H1 (cell line): ENCODE measurements around the gene CELA2A. TPM values are rescaled to one million over a fixed set of nuclear protein-coding genes. Genes with fewer than 3 reads are reported as not detected.

Experiments used
- CTCF ChIA-PET: fragments of 300-600 bp; sonication (Branson Sonifier 250); formaldehyde crosslinking; loops from one replicate; lab custom pipeline; 2021; ENCODE audit not compliant: partially characterized antibody; lab: Charles Lee
- POLR2A ChIA-PET: fragments of 300-600 bp; sonication (Branson Sonifier 250); formaldehyde crosslinking; loops from one replicate; lab custom pipeline; 2021; ENCODE audit warnings: inconsistent platforms; ENCODE audit not compliant: partially characterized antibody; lab: Charles Lee
- DNase-seq, 2 experiments: peaks; one replicate each; pipeline versions ENCODE4 v3.0.0 to v3.0.0-alpha.2; 2010 to 2022; ENCODE audit warnings: low spot score in 2 of 2, low read depth in 1 of 2, mixed read lengths in 1 of 2
- FAIRE-seq: peaks from 2 replicates; lab custom pipeline; 2011; peaks lifted over from hg19 to GRCh38; lab: Jason Lieb, UNC
- H2AFZ ChIP-seq: 2 replicates; pipeline ENCODE4 v1.8.1; 2012; ENCODE audit warnings: low read length, inconsistent platforms
- H2AK5ac ChIP-seq: 2 replicates; pipeline ENCODE4 v1.6.1; 2013; ENCODE audit warnings: low read depth, low read length
- H2BK120ac ChIP-seq: replicated peaks from 2 replicates; pipeline ENCODE3; 2013; ENCODE audit warnings: low read depth, low read length, inconsistent platforms
- H2BK12ac ChIP-seq: 2 replicates; pipeline ENCODE4 v1.6.1; 2013; ENCODE audit warnings: low read depth, low read length
- H2BK15ac ChIP-seq: 2 replicates; pipeline ENCODE4 v1.6.1; 2013; ENCODE audit warnings: low read length
- H2BK20ac ChIP-seq: 2 replicates; pipeline ENCODE4 v1.6.1; 2013; ENCODE audit warnings: low read length
- H2BK5ac ChIP-seq: 2 replicates; pipeline ENCODE4 v1.6.1; 2013; ENCODE audit warnings: low read depth, low read length
- H3K14ac ChIP-seq: 2 replicates; pipeline ENCODE4 v1.6.1; 2013; ENCODE audit warnings: inconsistent platforms; ENCODE audit not compliant: insufficient read length
- H3K18ac ChIP-seq: 2 replicates; pipeline ENCODE4 v1.6.1; 2013; ENCODE audit warnings: low read length; ENCODE audit errors: extremely low read depth
- H3K23ac ChIP-seq: 2 replicates; pipeline ENCODE4 v1.6.1; 2013; ENCODE audit warnings: inconsistent platforms; ENCODE audit not compliant: insufficient read length
- H3K23me2 ChIP-seq: 2 replicates; pipeline ENCODE4 v1.6.1; 2013; ENCODE audit warnings: low read depth, low read length
- H3K27ac ChIP-seq: 2 replicates; pipeline ENCODE4 v1.6.1; 2011; ENCODE audit warnings: low read depth, low read length, inconsistent platforms
- H3K27me3 ChIP-seq, 4 experiments: replicated peaks in 1 of 4; 1 replicate in 1 of 4; 2 replicates in 3 of 4; pipeline versions ENCODE4 v1.6.1 to v1.8.1; 2011 to 2013; ENCODE audit warnings: low read length in 3 of 4, mild to moderate bottlenecking in 3 of 4, inconsistent platforms in 2 of 4, mixed read lengths in 2 of 4, moderate library complexity in 1 of 4; ENCODE audit not compliant: control insufficient read depth in 3 of 4, insufficient read depth in 3 of 4; ENCODE audit errors: extremely low read depth in 1 of 4
- H3K36me3 ChIP-seq, 4 experiments: 2 replicates each; pipeline versions ENCODE4 v1.6.1 to v1.8.1; 2011 to 2013; ENCODE audit warnings: mild to moderate bottlenecking in 4 of 4, low read length in 3 of 4, moderate library complexity in 2 of 4, control low read depth in 1 of 4, inconsistent platforms in 1 of 4; ENCODE audit not compliant: insufficient read depth in 4 of 4, control insufficient read depth in 2 of 4
- H3K4ac ChIP-seq: replicated peaks from 2 replicates; pipeline ENCODE3; 2013; ENCODE audit warnings: low read length, low read depth, mixed read lengths, inconsistent platforms; ENCODE audit not compliant: insufficient read length
- H3K4me1 ChIP-seq, 4 experiments: replicated peaks in 1 of 4; 1 replicate in 1 of 4; 2 replicates in 3 of 4; pipeline versions ENCODE4 v1.6.1 to v1.8.1; 2011 to 2013; ENCODE audit warnings: low read length in 3 of 4, inconsistent platforms in 2 of 4, mixed read lengths in 1 of 4; ENCODE audit not compliant: insufficient read depth in 4 of 4, control insufficient read depth in 3 of 4
- H3K4me2 ChIP-seq, 2 experiments: 2 replicates each; pipeline versions ENCODE4 v1.6.1 to v1.8.1; 2011 to 2013; ENCODE audit warnings: low read depth in 2 of 2, low read length in 2 of 2, control low read depth in 1 of 2, inconsistent platforms in 1 of 2, mild to moderate bottlenecking in 1 of 2; ENCODE audit not compliant: insufficient read depth in 1 of 2
- H3K4me3 ChIP-seq, 4 experiments: fragments of 200-600, 300-600 bp in 1 of 4; sonication (generic), shearing (Covaris generic), sonication (Bioruptor Twin) in 1 of 4; 2 replicates each; pipeline versions ENCODE4 v1.5.1 to v1.8.1; 2011 to 2016; ENCODE audit warnings: low read length in 4 of 4, low read depth in 3 of 4, control low read depth in 2 of 4, inconsistent platforms in 2 of 4, mild to moderate bottlenecking in 2 of 4, mixed read lengths in 1 of 4, moderate library complexity in 1 of 4; ENCODE audit not compliant: insufficient read depth in 2 of 4; ENCODE audit errors: extremely low read depth in 1 of 4
- H3K56ac ChIP-seq: replicated peaks from 2 replicates; pipeline ENCODE3; 2013; ENCODE audit warnings: low read depth, mild to moderate bottlenecking, mixed read lengths, low read length, inconsistent platforms; ENCODE audit not compliant: insufficient read length
- H3K79me1 ChIP-seq: 2 replicates; pipeline ENCODE4 v1.6.1; 2013; ENCODE audit warnings: low read depth, low read length, control low read depth
- H3K79me2 ChIP-seq, 2 experiments: 2 replicates each; pipeline versions ENCODE4 v1.6.1 to v1.8.1; 2012 to 2013; ENCODE audit warnings: low read length in 2 of 2, mild to moderate bottlenecking in 2 of 2, inconsistent platforms in 1 of 2; ENCODE audit not compliant: insufficient read depth in 2 of 2, control insufficient read depth in 1 of 2
- H3K9ac ChIP-seq, 4 experiments: replicated peaks in 1 of 4; 1 replicate in 1 of 4; 2 replicates in 3 of 4; pipeline versions ENCODE4 v1.6.1 to v1.8.1; 2011 to 2013; ENCODE audit warnings: low read depth in 3 of 4, low read length in 3 of 4, control low read depth in 2 of 4, mild to moderate bottlenecking in 2 of 4, moderate library complexity in 2 of 4, inconsistent platforms in 1 of 4; ENCODE audit errors: extremely low read depth in 1 of 4
- H3K9me3 ChIP-seq, 2 experiments: 2 replicates each; pipeline versions ENCODE4 v1.6.1 to v1.8.1; 2012 to 2013; ENCODE audit warnings: mild to moderate bottlenecking in 2 of 2, moderate library complexity in 2 of 2, control low read depth in 1 of 2, inconsistent platforms in 1 of 2, low read depth in 1 of 2, low read length in 1 of 2, mixed read lengths in 1 of 2; ENCODE audit not compliant: insufficient read depth in 2 of 2
- H4K20me1 ChIP-seq, 2 experiments: replicated peaks in 1 of 2; 2 replicates each; pipeline versions ENCODE3 to v1.8.1; 2011 to 2013; ENCODE audit warnings: inconsistent platforms in 2 of 2, low read length in 2 of 2, mild to moderate bottlenecking in 1 of 2; ENCODE audit not compliant: insufficient read depth in 2 of 2, control insufficient read depth in 1 of 2
- H4K5ac ChIP-seq: 2 replicates; pipeline ENCODE4 v1.6.1; 2013; ENCODE audit warnings: low read length, low read depth, mixed read lengths, inconsistent platforms; ENCODE audit not compliant: insufficient read length
- H4K8ac ChIP-seq: 2 replicates; pipeline ENCODE4 v1.8.0; 2013; ENCODE audit warnings: mild to moderate bottlenecking, moderate library complexity, low read length, inconsistent platforms; ENCODE audit not compliant: insufficient read depth; ENCODE audit errors: extremely low read depth
- H4K91ac ChIP-seq: replicated peaks from 2 replicates; pipeline ENCODE3; 2013; ENCODE audit warnings: low read length, mixed read lengths, inconsistent platforms; ENCODE audit not compliant: insufficient read length
- MAFK ChIP-seq: IDR thresholded peaks from 2 replicates; pipeline ENCODE4 v1.6.1; 2012; ENCODE audit warnings: low read depth, mild to moderate bottlenecking, improper control_type of control experiment, low read length
- WGBS, 2 experiments: shearing (Covaris generic) in 1 of 2; methylation state at CpG; one replicate each; pipeline versions ENCODE4 v1.1.6 to v1.1.7; 2013 to 2015; ENCODE audit warnings: low lambda C conversion rate in 2 of 2, mixed read lengths in 2 of 2, inconsistent platforms in 1 of 2, low coverage in 1 of 2, missing lambda C conversion rate in 1 of 2; ENCODE audit not compliant: insufficient replicate concordance in 2 of 2, insufficient coverage in 1 of 2, insufficient read length in 1 of 2; ENCODE audit errors: extremely low coverage in 1 of 2, missing lambda C conversion rate in 1 of 2; 5-methylcytosine and 5-hydroxymethylcytosine counted together
- polyA plus RNA-seq, 7 experiments: library from polyadenylated mRNA; depleted of rRNA in 3 of 7; stranded (reverse) in 5 of 7; unstranded in 2 of 7; fragments of >200 nt in 5 of 7; fragments of 200-250 nt in 2 of 7; gene quantifications; 1 replicate in 5 of 7; 2 replicates in 1 of 7; 4 replicates in 1 of 7; pipeline versions ENCODE4 v1.2.1 to v1.2.3, GENCODE V29; 2011 to 2013; ENCODE audit warnings: missing spikeins in 2 of 7, mixed read lengths in 2 of 7
- total RNA-seq: library from RNA; stranded (reverse); fragmentation: NEBNext Ultra II Directional; extraction: Animal tissue kit (Norgen Biotek cat#: 25700); gene quantifications from 2 replicates; pipeline ENCODE4 v1.2.1, GENCODE V29; 2021

Gene CELA2A
- total and polyA plus RNA-seq, 2 of the 8 experiments (the other 6 are each of a cell fraction or from before 2014, with no cell fraction given): not detected

DNA sequence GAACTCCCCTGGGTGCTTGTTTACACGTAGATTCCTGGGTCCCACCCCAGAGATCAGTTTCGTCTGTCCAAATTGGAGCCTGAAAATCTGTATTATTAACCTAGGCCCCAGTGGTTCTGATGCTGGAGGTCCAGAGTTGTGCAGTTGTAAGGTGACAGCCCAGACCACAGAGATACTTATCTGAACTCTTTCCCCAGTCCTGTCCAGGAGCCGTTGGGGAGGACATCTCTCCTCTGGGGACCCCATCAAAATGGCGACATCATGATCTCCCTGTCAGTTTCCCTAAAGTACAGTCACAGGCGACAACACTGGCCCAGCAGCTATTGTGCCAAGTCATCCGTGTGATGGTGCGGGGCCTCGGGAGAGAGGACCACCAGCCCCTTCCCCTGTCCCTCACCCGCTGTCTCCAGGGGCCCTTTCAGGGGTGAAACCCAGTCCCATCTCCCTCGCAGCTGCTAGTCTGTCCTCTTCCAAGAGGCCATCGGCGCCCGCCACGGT lies 47.6 kb upstream of the CELA2A start:
- Histone ChIP-seq H3K23me2 (peaks cover 8% of the 10 kb centered on the region), H2AK5ac (no peak overlapping the region), H3K79me2 (no peaks in the 10 kb centered on the region), H2BK120ac (no peak overlapping the region), H3K36me3 (no peaks in the 10 kb centered on the region), H2BK15ac (no peak overlapping the region), H4K5ac (no peak overlapping the region), H4K20me1 (peaks cover 2 to 5% of the 10 kb centered on the region in 2 experiments), H3K23ac (no peak overlapping the region), H3K4me2 (peak overlapping the region; percentile 85 to 93), H2BK20ac (no peak overlapping the region), H2BK12ac (no peak overlapping the region), H3K27ac (no peak overlapping the region), H3K4me1 (peaks cover 0 to 16% (median 3%) of the 10 kb centered on the region in 4 experiments; a peak in 6 of 7 replicates), H3K4ac (no peak overlapping the region), H4K8ac (no peak overlapping the region; the same call in 1 of the 2 replicates), H3K9me3 (no peaks in the 10 kb centered on the region), H3K18ac (no peak overlapping the region; the same call in 1 of the 2 replicates), H2BK5ac (no peak overlapping the region), H2AFZ (0 out of 2 replicates have a peak overlapping the region, but pooled peaks have one; percentile 61), H3K27me3 (peaks cover 0 to 19% (median 14%) of the 10 kb centered on the region in 4 experiments; a peak in 6 of 7 replicates), H3K4me3 (peak overlapping the region; percentile 51 to 78 (median 64)), H3K56ac (no peak overlapping the region), H3K9ac (peak overlapping the region in 1 of 4 experiments; percentile 43; a peak in 2 of 7 replicates), H4K91ac (no peak overlapping the region), H3K14ac (no peak overlapping the region), H3K79me1 (no peaks in the 10 kb centered on the region)
- FAIRE-seq: no peak
- ChIA-PET POLR2A (no interaction called here), CTCF (interaction anchor here (1.2 to 1.8 kb wide), 3 partner anchors 11 to 84 kb away, joined by 3 to 5 read pairs (median 3); no protein-coding TSS in a partner anchor)
- whole genome bisulfite sequencing, 2 experiments: 31% methylated on average over 14 of the region's 14 CpGs; no CpG with 5 or more reads in 1 of the 2 experiments
- peak in 1 of 2 experiments; percentile 75 for DNase-seq
- TF ChIP-seq MAFK: peak; percentile 28; the same call in 1 of the 2 replicates
